Fibroblast of lung (primary cell): ENCODE results near the gene CHST12. TPM values are rescaled to one million over a fixed set of nuclear protein-coding genes. Genes with fewer than 3 reads are reported as not detected.

Source experiments
- DNase-seq, 2 donors: peaks; one replicate each; pipeline versions ENCODE4 v3.0.0 to v3.0.0-alpha.2; 2010; ENCODE audit warnings: low read depth in 2 of 2
- H2AFZ ChIP-seq: 2 replicates; pipeline ENCODE4 v1.5.1; 2012; ENCODE audit warnings: low read length, control low read depth, inconsistent platforms
- H3K27ac ChIP-seq: 2 replicates; pipeline ENCODE4 v1.5.1; 2011; ENCODE audit warnings: low read length, control low read depth; ENCODE audit not compliant: insufficient read depth
- H3K27me3 ChIP-seq: 2 replicates; pipeline ENCODE4 v1.5.1; 2011; ENCODE audit warnings: mild to moderate bottlenecking, low read length; ENCODE audit not compliant: control insufficient read depth, insufficient read depth
- H3K36me3 ChIP-seq: 2 replicates; pipeline ENCODE4 v1.5.1; 2011; ENCODE audit warnings: low read length; ENCODE audit not compliant: control insufficient read depth, insufficient read depth
- H3K4me1 ChIP-seq: 2 replicates; pipeline ENCODE4 v1.5.1; 2011; ENCODE audit warnings: low read length; ENCODE audit not compliant: control insufficient read depth, insufficient read depth; ENCODE audit errors: extremely low read depth
- H3K4me2 ChIP-seq: 2 replicates; pipeline ENCODE4 v1.5.1; 2011; ENCODE audit warnings: low read length, control low read depth; ENCODE audit not compliant: insufficient read depth; ENCODE audit errors: extremely low read depth
- H3K4me3 ChIP-seq, 4 experiments: fragments of 200-600 bp in 1 of 4; sonication (generic) in 1 of 4; replicated peaks in 1 of 4; 2 replicates each; pipeline ENCODE4 v1.5.1; 2011 to 2016; ENCODE audit warnings: low read length in 4 of 4, low read depth in 3 of 4, mild to moderate bottlenecking in 3 of 4, control low read depth in 2 of 4, inconsistent platforms in 1 of 4, mixed read lengths in 1 of 4; ENCODE audit not compliant: insufficient read depth in 1 of 4; ENCODE audit errors: control extremely low read depth in 1 of 4
- H3K79me2 ChIP-seq: 2 replicates; pipeline ENCODE4 v1.5.1; 2012; ENCODE audit warnings: mild to moderate bottlenecking, low read length, inconsistent platforms; ENCODE audit not compliant: control insufficient read depth, insufficient read depth
- H3K9ac ChIP-seq: 2 replicates; pipeline ENCODE4 v1.5.1; 2011; ENCODE audit warnings: mild to moderate bottlenecking, low read length, control low read depth; ENCODE audit not compliant: insufficient read depth
- H3K9me3 ChIP-seq: 2 replicates; pipeline ENCODE4 v1.5.1; 2012; ENCODE audit warnings: low read depth, low read length; ENCODE audit not compliant: control insufficient read depth, insufficient read depth
- H4K20me1 ChIP-seq: 2 replicates; pipeline ENCODE4 v1.5.1; 2011; ENCODE audit warnings: low read length; ENCODE audit not compliant: control insufficient read depth, insufficient read depth; ENCODE audit errors: extremely low read depth
- EZH2 ChIP-seq: IDR thresholded peaks from 2 replicates; pipeline ENCODE4 v1.5.1; 2012; ENCODE audit warnings: low read length, control low read depth, mild to moderate bottlenecking; ENCODE audit errors: missing control alignments
- polyA plus RNA-seq, 2 donors: library from polyadenylated mRNA; depleted of rRNA in 1 of 2; stranded (reverse) in 1 of 2; unstranded in 1 of 2; fragments of >200 nt; gene quantifications; 2 replicates each; pipeline ENCODE4 v1.2.1, GENCODE V29; 2011 to 2012; ENCODE audit warnings: missing spikeins in 1 of 2
- total RNA-seq: library from RNA; depleted of rRNA; stranded (reverse); fragments of >200 nt; gene quantifications from 2 replicates; pipeline ENCODE4 v1.2.1, GENCODE V29; 2014
- TF ChIP-seq, protein P1 (sequence below), 2 donors: IDR thresholded peaks in 1 of 2; conservative IDR thresholded peaks in 1 of 2; 1 replicate in 1 of 2; 2 replicates in 1 of 2; pipeline ENCODE4 v1.5.1; 2011 to 2012; ENCODE audit warnings: low read length in 2 of 2, control low read depth in 1 of 2, inconsistent platforms in 1 of 2, low read depth in 1 of 2, mild to moderate bottlenecking in 1 of 2

The CHST12 gene
- total and polyA plus RNA-seq, 2 donors (not counting 1 experiment from before 2014, with no cell fraction given), result 3.5 to 9.5 TPM

DNA sequence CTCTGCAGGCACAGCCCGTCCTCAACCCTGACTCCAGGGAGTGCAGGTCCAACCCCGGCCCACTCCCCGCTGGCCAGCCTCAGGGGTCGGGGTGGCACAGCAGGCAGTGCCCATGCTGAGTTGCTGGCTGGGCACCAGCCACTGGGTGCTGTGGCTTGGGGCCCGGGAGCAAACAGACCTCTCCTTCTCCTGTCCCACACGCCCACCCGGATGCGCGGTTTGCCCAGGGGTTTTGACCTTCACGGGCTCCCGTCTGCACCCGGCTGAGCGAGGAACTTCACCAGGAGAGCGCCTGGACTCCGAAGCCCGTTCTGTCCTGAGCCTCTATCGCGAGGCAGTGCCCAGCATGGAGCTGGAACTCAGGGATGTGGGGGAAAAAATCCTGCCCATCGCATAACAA lies 75.4 kb downstream of the CHST12 start:
- Histone ChIP-seq H3K27me3 (peaks cover 6% of the 10 kb centered on the region), H3K36me3 (no peaks in the 10 kb centered on the region), H3K4me3 (no peak overlapping the region), H3K9ac (no peak overlapping the region), H3K4me1 (peaks cover 10% of the 10 kb centered on the region), H3K27ac (no peak overlapping the region), H2AFZ (no peak overlapping the region), H4K20me1 (no peaks in the 10 kb centered on the region), H3K9me3 (no peaks in the 10 kb centered on the region), H3K79me2 (no peaks in the 10 kb centered on the region), H3K4me2 (no peak overlapping the region)
- no peak for DNase-seq
- TF ChIP-seq EZH2, result no peak
- TF ChIP-seq, protein P1, sequence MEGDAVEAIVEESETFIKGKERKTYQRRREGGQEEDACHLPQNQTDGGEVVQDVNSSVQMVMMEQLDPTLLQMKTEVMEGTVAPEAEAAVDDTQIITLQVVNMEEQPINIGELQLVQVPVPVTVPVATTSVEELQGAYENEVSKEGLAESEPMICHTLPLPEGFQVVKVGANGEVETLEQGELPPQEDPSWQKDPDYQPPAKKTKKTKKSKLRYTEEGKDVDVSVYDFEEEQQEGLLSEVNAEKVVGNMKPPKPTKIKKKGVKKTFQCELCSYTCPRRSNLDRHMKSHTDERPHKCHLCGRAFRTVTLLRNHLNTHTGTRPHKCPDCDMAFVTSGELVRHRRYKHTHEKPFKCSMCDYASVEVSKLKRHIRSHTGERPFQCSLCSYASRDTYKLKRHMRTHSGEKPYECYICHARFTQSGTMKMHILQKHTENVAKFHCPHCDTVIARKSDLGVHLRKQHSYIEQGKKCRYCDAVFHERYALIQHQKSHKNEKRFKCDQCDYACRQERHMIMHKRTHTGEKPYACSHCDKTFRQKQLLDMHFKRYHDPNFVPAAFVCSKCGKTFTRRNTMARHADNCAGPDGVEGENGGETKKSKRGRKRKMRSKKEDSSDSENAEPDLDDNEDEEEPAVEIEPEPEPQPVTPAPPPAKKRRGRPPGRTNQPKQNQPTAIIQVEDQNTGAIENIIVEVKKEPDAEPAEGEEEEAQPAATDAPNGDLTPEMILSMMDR (conservative IDR thresholded peaks at IDR 0.05 in 1 of 2, IDR thresholded peaks at IDR 0.05 in 1 of 2; ENCODE audit: low read depth in 1 of 2, low read length in 2 of 2), result no peak

DNA sequence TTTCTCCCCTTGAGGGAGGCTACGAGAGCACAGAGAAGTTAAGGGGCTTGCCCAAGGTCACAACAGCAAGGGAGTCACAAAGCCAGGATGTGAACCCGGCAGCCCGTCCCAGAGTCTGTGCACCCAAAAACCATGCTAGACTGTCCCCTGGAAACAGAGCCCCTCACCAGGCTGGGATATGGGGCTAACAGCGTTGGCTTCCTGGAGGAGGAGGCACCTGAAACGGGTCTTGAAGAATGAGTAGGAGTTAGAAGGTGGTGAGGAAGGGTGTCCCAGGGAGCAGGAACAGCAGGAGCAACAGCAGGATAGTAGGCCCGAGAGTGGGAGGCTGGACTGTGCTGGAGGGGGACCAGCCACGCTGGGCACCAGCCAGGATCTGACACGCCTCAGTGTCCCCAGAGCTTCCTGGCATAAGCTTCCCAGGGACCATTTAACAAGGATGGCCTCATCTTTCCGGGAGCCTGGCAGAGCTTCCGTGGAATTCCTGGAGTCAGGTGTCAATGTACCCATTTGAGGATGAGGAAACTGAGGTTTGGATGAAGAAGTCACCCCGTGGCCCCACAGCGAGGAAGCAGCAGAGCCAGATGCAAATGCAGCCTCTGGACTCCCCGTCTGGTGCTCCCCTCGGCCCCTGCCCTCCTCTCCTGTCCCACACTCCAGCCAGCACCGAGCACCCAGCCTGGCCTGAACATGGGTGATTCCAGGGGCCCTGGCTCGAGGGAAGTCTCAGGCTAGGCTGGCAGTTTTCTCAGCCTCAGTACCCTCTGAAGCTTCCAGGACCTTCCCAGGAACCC lies 76.1 kb downstream of the CHST12 start:
- H3K79me2 ChIP-seq, result no peaks in the 10 kb centered on the region
- peaks cover 10% of the 10 kb centered on the region for H3K4me1 ChIP-seq
- no peaks in the 10 kb centered on the region for H3K36me3 ChIP-seq
- H2AFZ ChIP-seq, result no peak overlapping the region
- no peak overlapping the region for H3K4me2 ChIP-seq
- H3K4me3 ChIP-seq, result no peak overlapping the region
- H4K20me1 ChIP-seq, result no peaks in the 10 kb centered on the region
- H3K9ac ChIP-seq, result no peak overlapping the region
- peaks cover 6% of the 10 kb centered on the region for H3K27me3 ChIP-seq
- no peak for DNase-seq
- TF ChIP-seq, protein P1 (conservative IDR thresholded peaks at IDR 0.05 in 1 of 2, IDR thresholded peaks at IDR 0.05 in 1 of 2; ENCODE audit: low read depth in 1 of 2, low read length in 2 of 2), result no peak
- TF ChIP-seq EZH2, result no peak
- no peaks in the 10 kb centered on the region for H3K9me3 ChIP-seq
- H3K27ac ChIP-seq, result no peak overlapping the region

DNA sequence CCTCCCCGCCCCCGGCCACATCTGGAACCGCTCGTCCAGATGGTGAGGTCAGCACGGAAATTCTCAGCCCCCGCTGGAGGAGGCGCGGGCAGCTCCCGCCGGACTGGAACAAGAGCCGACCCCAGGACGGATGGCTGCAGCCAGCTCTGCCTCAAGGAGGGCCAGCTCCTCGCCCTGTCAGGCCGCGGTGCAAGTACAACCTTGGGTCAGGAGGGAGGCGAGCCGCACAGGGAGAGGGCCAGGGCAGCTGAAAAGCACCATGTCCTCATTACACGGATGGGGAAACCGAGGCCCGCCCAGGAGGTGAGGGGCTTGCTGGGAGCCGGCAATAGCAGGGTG lies 76.6 kb downstream of the CHST12 start:
- Histone ChIP-seq H4K20me1 (no peaks in the 10 kb centered on the region), H3K79me2 (no peaks in the 10 kb centered on the region), H3K4me2 (no peak overlapping the region), H3K4me3 (no peak overlapping the region), H3K9me3 (no peaks in the 10 kb centered on the region), H3K4me1 (peaks cover 10% of the 10 kb centered on the region), H3K36me3 (no peaks in the 10 kb centered on the region), H2AFZ (no peak overlapping the region), H3K27me3 (peaks cover 6% of the 10 kb centered on the region), H3K27ac (no peak overlapping the region), H3K9ac (no peak overlapping the region)
- DNase-seq, result no peak
- TF ChIP-seq EZH2, result no peak
- TF ChIP-seq, protein P1 (conservative IDR thresholded peaks at IDR 0.05 in 1 of 2, IDR thresholded peaks at IDR 0.05 in 1 of 2; ENCODE audit: low read depth in 1 of 2, low read length in 2 of 2), result no peak
